ENCODE measurements around the gene ZCCHC8.

ZCCHC8 gene

GRCh38 chr12:122519418-122519817, 18.7 kb upstream of the ZCCHC8 start:
- TF ChIP-seq ZFP30 (CRISPR knock-in tag; IDR thresholded peaks at IDR 0.05): no peak
- no peak for TF ChIP-seq ZC3H10 (CRISPR knock-in tag; IDR thresholded peaks at IDR 0.05)
- TF ChIP-seq ZFP3 (CRISPR knock-in tag; IDR thresholded peaks at IDR 0.05): no peak
- TF ChIP-seq, protein P1, sequence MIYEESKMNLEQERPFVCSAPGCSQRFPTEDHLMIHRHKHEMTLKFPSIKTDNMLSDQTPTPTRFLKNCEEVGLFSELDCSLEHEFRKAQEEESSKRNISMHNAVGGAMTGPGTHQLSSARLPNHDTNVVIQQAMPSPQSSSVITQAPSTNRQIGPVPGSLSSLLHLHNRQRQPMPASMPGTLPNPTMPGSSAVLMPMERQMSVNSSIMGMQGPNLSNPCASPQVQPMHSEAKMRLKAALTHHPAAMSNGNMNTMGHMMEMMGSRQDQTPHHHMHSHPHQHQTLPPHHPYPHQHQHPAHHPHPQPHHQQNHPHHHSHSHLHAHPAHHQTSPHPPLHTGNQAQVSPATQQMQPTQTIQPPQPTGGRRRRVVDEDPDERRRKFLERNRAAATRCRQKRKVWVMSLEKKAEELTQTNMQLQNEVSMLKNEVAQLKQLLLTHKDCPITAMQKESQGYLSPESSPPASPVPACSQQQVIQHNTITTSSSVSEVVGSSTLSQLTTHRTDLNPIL (CRISPR knock-in tag; IDR thresholded peaks at IDR 0.05; ENCODE audit: low read depth): no peak
- TF ChIP-seq OSR1 (CRISPR knock-in tag; IDR thresholded peaks at IDR 0.05): no peak
- TF ChIP-seq, protein P2, sequence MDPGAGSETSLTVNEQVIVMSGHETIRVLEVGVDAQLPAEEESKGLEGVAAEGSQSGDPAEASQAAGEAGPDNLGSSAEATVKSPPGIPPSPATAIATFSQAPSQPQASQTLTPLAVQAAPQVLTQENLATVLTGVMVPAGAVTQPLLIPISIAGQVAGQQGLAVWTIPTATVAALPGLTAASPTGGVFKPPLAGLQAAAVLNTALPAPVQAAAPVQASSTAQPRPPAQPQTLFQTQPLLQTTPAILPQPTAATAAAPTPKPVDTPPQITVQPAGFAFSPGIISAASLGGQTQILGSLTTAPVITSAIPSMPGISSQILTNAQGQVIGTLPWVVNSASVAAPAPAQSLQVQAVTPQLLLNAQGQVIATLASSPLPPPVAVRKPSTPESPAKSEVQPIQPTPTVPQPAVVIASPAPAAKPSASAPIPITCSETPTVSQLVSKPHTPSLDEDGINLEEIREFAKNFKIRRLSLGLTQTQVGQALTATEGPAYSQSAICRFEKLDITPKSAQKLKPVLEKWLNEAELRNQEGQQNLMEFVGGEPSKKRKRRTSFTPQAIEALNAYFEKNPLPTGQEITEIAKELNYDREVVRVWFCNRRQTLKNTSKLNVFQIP (CRISPR knock-in tag; IDR thresholded peaks at IDR 0.05; ENCODE audit: borderline replicate concordance, low read depth): no peak
- no peak for TF ChIP-seq ZNF8 (CRISPR knock-in tag; IDR thresholded peaks at IDR 0.05)
- no peak for TF ChIP-seq ZNF565 (CRISPR knock-in tag; conservative IDR thresholded peaks at IDR 0.05; ENCODE audit: low read depth)
- TF ChIP-seq TSHZ2 (CRISPR knock-in tag; IDR thresholded peaks at IDR 0.05): no peak
- TF ChIP-seq CSDC2 (CRISPR knock-in tag; IDR thresholded peaks at IDR 0.05): no peak
- TF ChIP-seq, protein P3, sequence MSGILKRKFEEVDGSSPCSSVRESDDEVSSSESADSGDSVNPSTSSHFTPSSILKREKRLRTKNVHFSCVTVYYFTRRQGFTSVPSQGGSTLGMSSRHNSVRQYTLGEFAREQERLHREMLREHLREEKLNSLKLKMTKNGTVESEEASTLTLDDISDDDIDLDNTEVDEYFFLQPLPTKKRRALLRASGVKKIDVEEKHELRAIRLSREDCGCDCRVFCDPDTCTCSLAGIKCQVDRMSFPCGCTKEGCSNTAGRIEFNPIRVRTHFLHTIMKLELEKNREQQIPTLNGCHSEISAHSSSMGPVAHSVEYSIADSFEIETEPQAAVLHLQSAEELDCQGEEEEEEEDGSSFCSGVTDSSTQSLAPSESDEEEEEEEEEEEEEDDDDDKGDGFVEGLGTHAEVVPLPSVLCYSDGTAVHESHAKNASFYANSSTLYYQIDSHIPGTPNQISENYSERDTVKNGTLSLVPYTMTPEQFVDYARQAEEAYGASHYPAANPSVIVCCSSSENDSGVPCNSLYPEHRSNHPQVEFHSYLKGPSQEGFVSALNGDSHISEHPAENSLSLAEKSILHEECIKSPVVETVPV (CRISPR knock-in tag; IDR thresholded peaks at IDR 0.05): no peak
- TF ChIP-seq TOX (CRISPR knock-in tag; IDR thresholded peaks at IDR 0.05; ENCODE audit: borderline replicate concordance): no peak
- TF ChIP-seq PPARA (CRISPR knock-in tag; IDR thresholded peaks at IDR 0.05; ENCODE audit: borderline replicate concordance): no peak
- no peak for TF ChIP-seq TCF4 (CRISPR knock-in tag; IDR thresholded peaks at IDR 0.05; ENCODE audit: borderline replicate concordance)
- no peak for TF ChIP-seq RARB (CRISPR knock-in tag; IDR thresholded peaks at IDR 0.05)
- no peak for ATAC-seq

DNA sequence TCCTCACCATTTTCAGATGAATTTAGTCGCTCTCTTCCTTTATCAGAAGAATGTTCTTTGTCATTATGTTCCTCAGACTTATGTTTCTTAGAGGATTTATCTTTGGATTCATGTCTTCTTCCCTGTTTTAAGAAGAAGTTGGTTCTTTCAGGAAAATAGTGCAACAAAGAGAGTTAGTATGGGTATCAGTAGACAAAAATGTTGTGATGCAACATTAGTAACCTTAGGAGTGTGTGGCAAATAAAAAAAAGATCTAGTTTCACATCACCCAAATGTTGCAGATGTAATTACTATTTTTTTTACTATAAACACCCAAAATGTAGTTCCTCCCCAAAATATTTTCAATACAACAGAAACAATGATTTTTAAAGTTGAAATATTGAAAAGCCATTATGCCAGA, 18.2 kb upstream of the ZCCHC8 start:
- TF ChIP-seq ARNTL (CRISPR knock-in tag; IDR thresholded peaks at IDR 0.05; ENCODE audit: borderline replicate concordance, low read depth): no peak
- TF ChIP-seq, protein P1 (CRISPR knock-in tag; IDR thresholded peaks at IDR 0.05; ENCODE audit: low read depth): no peak
- TF ChIP-seq SNAI2 (CRISPR knock-in tag; IDR thresholded peaks at IDR 0.05): no peak
- no peak for TF ChIP-seq GLIS3 (CRISPR knock-in tag; IDR thresholded peaks at IDR 0.05)
- no peak for TF ChIP-seq PATZ1 (CRISPR knock-in tag; IDR thresholded peaks at IDR 0.05; ENCODE audit: borderline replicate concordance)
- TF ChIP-seq, protein P3 (CRISPR knock-in tag; IDR thresholded peaks at IDR 0.05): no peak
- TF ChIP-seq TOX (CRISPR knock-in tag; IDR thresholded peaks at IDR 0.05; ENCODE audit: borderline replicate concordance): no peak
- TF ChIP-seq ESRRG (CRISPR knock-in tag; IDR thresholded peaks at IDR 0.05): no peak
- TF ChIP-seq, protein P2 (CRISPR knock-in tag; IDR thresholded peaks at IDR 0.05; ENCODE audit: borderline replicate concordance, low read depth): no peak
- no peak for ATAC-seq
